ENCODE data around the gene DPP3. TPM values are rescaled to one million over a fixed set of nuclear protein-coding genes. Genes with fewer than 3 reads are reported as not detected.

DPP3 gene
- total RNA-seq, 1 experiment from 2014 or later, result 86.7 TPM

DNA sequence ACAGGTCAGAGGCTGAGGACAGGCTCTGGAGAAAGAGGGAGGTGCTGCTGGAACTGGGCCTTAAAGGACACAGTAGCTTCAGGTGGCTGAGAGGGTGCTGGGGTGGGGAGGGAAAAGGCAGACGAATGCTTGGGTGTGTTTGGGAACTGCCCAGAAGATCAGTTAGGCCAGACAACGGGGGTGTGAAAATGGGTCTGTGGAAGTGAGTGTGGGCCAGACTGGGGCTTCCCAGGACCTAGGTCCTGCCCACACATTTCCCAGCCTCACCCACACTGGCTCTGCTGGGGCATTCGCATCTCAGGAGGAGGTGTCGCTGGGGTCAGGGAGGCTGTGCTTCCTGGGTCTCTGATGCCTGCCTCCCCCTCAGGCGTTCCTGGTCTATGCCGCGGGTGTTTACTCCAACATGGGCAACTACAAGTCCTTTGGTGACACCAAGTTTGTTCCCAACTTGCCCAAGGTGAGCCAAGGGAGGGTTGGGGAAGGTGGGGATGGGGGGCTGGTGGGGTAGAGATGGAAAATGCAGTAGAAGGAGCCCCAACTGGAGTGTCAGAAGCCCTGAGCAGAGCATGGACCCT lies 4.7 kb downstream of the DPP3 start:
- peaks cover 4% of the 10 kb centered on the region; the same call in 1 of the 2 replicates for H3K4me1 Mint-ChIP-seq
- peaks cover 17% of the 10 kb centered on the region for H3K36me3 Mint-ChIP-seq
- DNase-seq (ENCODE audit: low spot score) (no peak), ATAC-seq (no peak)
- H3K9me3 Mint-ChIP-seq, result no peaks in the 10 kb centered on the region
- ChIA-PET POLR2A (no interaction called here), CTCF (interaction anchor here (1.1 kb wide), 1 partner anchor 8 kb away, joined by 4 read pairs; no protein-coding TSS in a partner anchor)
- H3K4me3 Mint-ChIP-seq, result no peak overlapping the region
- TF ChIP-seq, protein P1, sequence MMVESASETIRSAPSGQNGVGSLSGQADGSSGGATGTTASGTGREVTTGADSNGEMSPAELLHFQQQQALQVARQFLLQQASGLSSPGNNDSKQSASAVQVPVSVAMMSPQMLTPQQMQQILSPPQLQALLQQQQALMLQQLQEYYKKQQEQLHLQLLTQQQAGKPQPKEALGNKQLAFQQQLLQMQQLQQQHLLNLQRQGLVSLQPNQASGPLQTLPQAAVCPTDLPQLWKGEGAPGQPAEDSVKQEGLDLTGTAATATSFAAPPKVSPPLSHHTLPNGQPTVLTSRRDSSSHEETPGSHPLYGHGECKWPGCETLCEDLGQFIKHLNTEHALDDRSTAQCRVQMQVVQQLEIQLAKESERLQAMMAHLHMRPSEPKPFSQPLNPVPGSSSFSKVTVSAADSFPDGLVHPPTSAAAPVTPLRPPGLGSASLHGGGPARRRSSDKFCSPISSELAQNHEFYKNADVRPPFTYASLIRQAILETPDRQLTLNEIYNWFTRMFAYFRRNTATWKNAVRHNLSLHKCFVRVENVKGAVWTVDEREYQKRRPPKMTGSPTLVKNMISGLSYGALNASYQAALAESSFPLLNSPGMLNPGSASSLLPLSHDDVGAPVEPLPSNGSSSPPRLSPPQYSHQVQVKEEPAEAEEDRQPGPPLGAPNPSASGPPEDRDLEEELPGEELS (CRISPR knock-in tag; IDR thresholded peaks at IDR 0.05), result no peak
- TF ChIP-seq FOXP1 (CRISPR knock-in tag; IDR thresholded peaks at IDR 0.05; ENCODE audit: borderline replicate concordance) (no peak), ZNF416 (CRISPR knock-in tag; IDR thresholded peaks at IDR 0.05) (no peak), IRF2 (CRISPR knock-in tag; IDR thresholded peaks at IDR 0.05; ENCODE audit: borderline replicate concordance, low read depth) (no peak), KAT7 (CRISPR knock-in tag; IDR thresholded peaks at IDR 0.05; ENCODE audit: borderline replicate concordance) (no peak), OVOL2 (CRISPR knock-in tag; IDR thresholded peaks at IDR 0.05; ENCODE audit: borderline replicate concordance) (no peak), ZNF138 (CRISPR knock-in tag; conservative IDR thresholded peaks at IDR 0.05) (no peak), CREB1 (CRISPR knock-in tag; IDR thresholded peaks at IDR 0.05) (no peak)
- TF ChIP-seq, protein P2, sequence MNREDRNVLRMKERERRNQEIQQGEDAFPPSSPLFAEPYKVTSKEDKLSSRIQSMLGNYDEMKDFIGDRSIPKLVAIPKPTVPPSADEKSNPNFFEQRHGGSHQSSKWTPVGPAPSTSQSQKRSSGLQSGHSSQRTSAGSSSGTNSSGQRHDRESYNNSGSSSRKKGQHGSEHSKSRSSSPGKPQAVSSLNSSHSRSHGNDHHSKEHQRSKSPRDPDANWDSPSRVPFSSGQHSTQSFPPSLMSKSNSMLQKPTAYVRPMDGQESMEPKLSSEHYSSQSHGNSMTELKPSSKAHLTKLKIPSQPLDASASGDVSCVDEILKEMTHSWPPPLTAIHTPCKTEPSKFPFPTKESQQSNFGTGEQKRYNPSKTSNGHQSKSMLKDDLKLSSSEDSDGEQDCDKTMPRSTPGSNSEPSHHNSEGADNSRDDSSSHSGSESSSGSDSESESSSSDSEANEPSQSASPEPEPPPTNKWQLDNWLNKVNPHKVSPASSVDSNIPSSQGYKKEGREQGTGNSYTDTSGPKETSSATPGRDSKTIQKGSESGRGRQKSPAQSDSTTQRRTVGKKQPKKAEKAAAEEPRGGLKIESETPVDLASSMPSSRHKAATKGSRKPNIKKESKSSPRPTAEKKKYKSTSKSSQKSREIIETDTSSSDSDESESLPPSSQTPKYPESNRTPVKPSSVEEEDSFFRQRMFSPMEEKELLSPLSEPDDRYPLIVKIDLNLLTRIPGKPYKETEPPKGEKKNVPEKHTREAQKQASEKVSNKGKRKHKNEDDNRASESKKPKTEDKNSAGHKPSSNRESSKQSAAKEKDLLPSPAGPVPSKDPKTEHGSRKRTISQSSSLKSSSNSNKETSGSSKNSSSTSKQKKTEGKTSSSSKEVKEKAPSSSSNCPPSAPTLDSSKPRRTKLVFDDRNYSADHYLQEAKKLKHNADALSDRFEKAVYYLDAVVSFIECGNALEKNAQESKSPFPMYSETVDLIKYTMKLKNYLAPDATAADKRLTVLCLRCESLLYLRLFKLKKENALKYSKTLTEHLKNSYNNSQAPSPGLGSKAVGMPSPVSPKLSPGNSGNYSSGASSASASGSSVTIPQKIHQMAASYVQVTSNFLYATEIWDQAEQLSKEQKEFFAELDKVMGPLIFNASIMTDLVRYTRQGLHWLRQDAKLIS (CRISPR knock-in tag; IDR thresholded peaks at IDR 0.05; ENCODE audit: borderline replicate concordance), result no peak
- TF ChIP-seq, protein P3, sequence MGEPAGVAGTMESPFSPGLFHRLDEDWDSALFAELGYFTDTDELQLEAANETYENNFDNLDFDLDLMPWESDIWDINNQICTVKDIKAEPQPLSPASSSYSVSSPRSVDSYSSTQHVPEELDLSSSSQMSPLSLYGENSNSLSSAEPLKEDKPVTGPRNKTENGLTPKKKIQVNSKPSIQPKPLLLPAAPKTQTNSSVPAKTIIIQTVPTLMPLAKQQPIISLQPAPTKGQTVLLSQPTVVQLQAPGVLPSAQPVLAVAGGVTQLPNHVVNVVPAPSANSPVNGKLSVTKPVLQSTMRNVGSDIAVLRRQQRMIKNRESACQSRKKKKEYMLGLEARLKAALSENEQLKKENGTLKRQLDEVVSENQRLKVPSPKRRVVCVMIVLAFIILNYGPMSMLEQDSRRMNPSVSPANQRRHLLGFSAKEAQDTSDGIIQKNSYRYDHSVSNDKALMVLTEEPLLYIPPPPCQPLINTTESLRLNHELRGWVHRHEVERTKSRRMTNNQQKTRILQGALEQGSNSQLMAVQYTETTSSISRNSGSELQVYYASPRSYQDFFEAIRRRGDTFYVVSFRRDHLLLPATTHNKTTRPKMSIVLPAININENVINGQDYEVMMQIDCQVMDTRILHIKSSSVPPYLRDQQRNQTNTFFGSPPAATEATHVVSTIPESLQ (CRISPR knock-in tag; IDR thresholded peaks at IDR 0.05), result no peak
- TF ChIP-seq, protein P4, sequence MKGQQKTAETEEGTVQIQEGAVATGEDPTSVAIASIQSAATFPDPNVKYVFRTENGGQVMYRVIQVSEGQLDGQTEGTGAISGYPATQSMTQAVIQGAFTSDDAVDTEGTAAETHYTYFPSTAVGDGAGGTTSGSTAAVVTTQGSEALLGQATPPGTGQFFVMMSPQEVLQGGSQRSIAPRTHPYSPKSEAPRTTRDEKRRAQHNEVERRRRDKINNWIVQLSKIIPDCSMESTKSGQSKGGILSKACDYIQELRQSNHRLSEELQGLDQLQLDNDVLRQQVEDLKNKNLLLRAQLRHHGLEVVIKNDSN (CRISPR knock-in tag; IDR thresholded peaks at IDR 0.05), result no peak
- H3K27ac Mint-ChIP-seq, result no peak overlapping the region
- no peaks in the 10 kb centered on the region for H3K27me3 Mint-ChIP-seq (ENCODE audit: low read depth)

DNA sequence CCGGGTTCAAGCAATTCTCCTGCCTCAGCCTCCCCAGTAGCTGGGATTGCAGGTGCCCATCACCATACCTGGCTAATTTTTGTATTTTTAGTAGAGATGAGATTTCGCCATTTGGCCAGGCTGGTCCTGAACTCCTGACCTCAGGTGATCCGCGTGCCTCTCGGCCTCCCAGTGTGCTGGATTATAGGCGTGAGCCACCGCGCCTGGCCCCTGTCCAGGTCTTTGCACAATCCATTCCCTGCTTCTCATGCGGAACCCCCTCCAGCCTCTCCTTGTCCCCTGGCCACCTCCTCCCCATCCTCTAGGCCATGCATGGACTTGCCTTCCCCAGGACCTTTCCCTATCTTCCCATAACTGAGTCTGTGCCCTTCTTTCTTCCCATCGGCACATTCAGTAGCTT lies 8.7 kb downstream of the DPP3 start:
- H3K36me3 Mint-ChIP-seq, result peaks cover 12% of the 10 kb centered on the region

DNA sequence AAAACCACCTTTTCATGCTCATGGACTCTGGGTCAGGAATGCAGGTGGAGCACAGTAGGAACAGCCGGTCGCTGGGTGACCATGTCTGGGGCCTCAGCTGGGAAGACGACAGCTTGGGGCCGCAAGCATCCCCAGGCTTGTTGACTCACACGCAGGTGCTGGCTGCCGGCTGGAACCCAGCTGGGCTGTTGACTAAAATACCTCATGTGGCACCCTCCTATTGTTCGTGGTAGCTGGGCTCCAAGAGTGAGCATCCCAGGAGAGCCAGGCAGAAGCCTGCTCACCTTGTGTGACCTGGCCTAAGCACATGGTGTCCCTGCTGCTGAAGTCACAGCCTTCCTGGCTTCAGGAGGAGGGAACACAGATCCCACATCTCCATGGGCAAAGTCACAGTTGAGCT lies 9.4 kb downstream of the DPP3 start:
- Mint-ChIP-seq H3K36me3 (peaks cover 12% of the 10 kb centered on the region), H3K27me3 (ENCODE audit: low read depth) (no peaks in the 10 kb centered on the region), H3K9me3 (no peaks in the 10 kb centered on the region), H3K27ac (no peak overlapping the region), H3K4me1 (peaks cover 6% of the 10 kb centered on the region), H3K4me3 (no peak overlapping the region)
- POLR2A ChIA-PET, result interaction anchor here (0.6 kb wide), 1 partner anchor 13 kb away, joined by 5 read pairs; no protein-coding TSS in a partner anchor
- peak; percentile 30; the same call in 1 of the 2 replicates for TF ChIP-seq ZNF423 (CRISPR knock-in tag; IDR thresholded peaks at IDR 0.05)
- TF ChIP-seq ZNF121 (CRISPR knock-in tag; IDR thresholded peaks at IDR 0.05), result no peak
- CTCF ChIA-PET, result interaction anchor here (0.6 to 2.8 kb wide), 7 partner anchors 10 to 201 kb away, joined by 3 to 43 read pairs (median 5); partner anchors contain the start of genes CCDC87, CCS, DPP3 and RBM4B
- DNase-seq (ENCODE audit: low spot score) (no peak), ATAC-seq (no peak)

More for the DNA sequence above, 8.7 kb downstream of the DPP3 start:
- no peaks in the 10 kb centered on the region for H3K9me3 Mint-ChIP-seq
- H3K4me1 Mint-ChIP-seq, result peaks cover 6% of the 10 kb centered on the region
- no peak overlapping the region for H3K4me3 Mint-ChIP-seq
- POLR2A ChIA-PET, result no interaction called here
- CTCF ChIA-PET, result interaction anchor here (1.0 to 1.3 kb wide), 2 partner anchors 103 to 189 kb away, joined by 4 to 5 read pairs; partner anchors contain the start of gene RBM4B
- no peaks in the 10 kb centered on the region for H3K27me3 Mint-ChIP-seq (ENCODE audit: low read depth)
- no peak for TF ChIP-seq GTF2I (CRISPR knock-in tag; conservative IDR thresholded peaks at IDR 0.05)
- no peak for TF ChIP-seq TP53 (CRISPR knock-in tag; IDR thresholded peaks at IDR 0.05)
- no peak for TF ChIP-seq NR1H2 (CRISPR knock-in tag; IDR thresholded peaks at IDR 0.05)
- H3K27ac Mint-ChIP-seq, result peak overlapping the region; percentile 92; the same call in 1 of the 2 replicates
- no peak for ATAC-seq
- no peak for DNase-seq (ENCODE audit: low spot score)

Data from WTC11 (cell line).